HepG2 (cell line): ENCODE measurements around the gene TBL3. TPM values are rescaled to one million over a fixed set of nuclear protein-coding genes. Genes with fewer than 3 reads are reported as not detected.

Source experiments
- ATAC-seq: fragments of 200-7000 bp; cut with Tn5 transposase; 3 replicates; pipeline ENCODE4 v1.9.1; 2020; ENCODE audit warnings: mild to moderate bottlenecking, moderate library complexity
- BruUV-seq: library from RNA; stranded (reverse); fragments of 400-500 nt; replicated peaks from 2 replicates; lab custom pipeline; 2021; lab: Mats Ljungman, UMichigan
- CTCF ChIA-PET: fragments of 300-600 bp; formaldehyde crosslinking; extraction: SDS; loops from one replicate; lab custom pipeline; 2021; ENCODE audit warnings: low total read pairs, inconsistent platforms, low intra/inter-chr PET ratio; lab: Yijun Ruan, JAX
- POLR2A ChIA-PET: fragments of 350-600 bp; sonication (Branson Sonifier 250); formaldehyde crosslinking; loops from one replicate; lab custom pipeline; 2020; ENCODE audit warnings: antibody characterized with exemption, inconsistent platforms; lab: Yijun Ruan, JAX
- DNase-seq: peaks from one replicate; pipeline ENCODE4 v3.0.0-alpha.2; 2015; ENCODE audit warnings: low spot score
- FAIRE-seq: peaks from 3 replicates; lab custom pipeline; 2011; peaks lifted over from hg19 to GRCh38; lab: Jason Lieb, UNC
- H2AFZ ChIP-seq: one replicate; pipeline ENCODE4 v1.6.1; 2011; ENCODE audit warnings: low read length, inconsistent platforms
- H3K27ac ChIP-seq: fragments of 300-600 bp; 3 replicates; pipeline ENCODE4 v1.8.0; 2011; ENCODE audit warnings: mixed run types, mild to moderate bottlenecking, mixed read lengths, low read length, inconsistent platforms; ENCODE audit not compliant: insufficient read depth; ENCODE audit errors: extremely low read length
- H3K27me3 ChIP-seq, 2 experiments: fragments of 200-600 bp in 1 of 2; 2 replicates in 1 of 2; 3 replicates in 1 of 2; pipeline versions ENCODE4 v1.6.0 to v1.8.0; 2011; ENCODE audit warnings: low read length in 2 of 2, mild to moderate bottlenecking in 2 of 2, moderate library complexity in 2 of 2, inconsistent platforms in 1 of 2; ENCODE audit not compliant: insufficient read depth in 2 of 2, control insufficient read depth in 1 of 2
- H3K36me3 ChIP-seq, 2 experiments: fragments of 200-600 bp in 1 of 2; replicated peaks in 1 of 2; 2 replicates in 1 of 2; 3 replicates in 1 of 2; pipeline versions ENCODE4 v1.5.1 to v1.8.0; 2011; ENCODE audit warnings: low read length in 2 of 2, inconsistent platforms in 1 of 2; ENCODE audit not compliant: insufficient read depth in 2 of 2, control insufficient read depth in 1 of 2
- H3K4me1 ChIP-seq: 2 replicates; pipeline ENCODE4 v1.5.1; 2012; ENCODE audit warnings: low read length, inconsistent platforms; ENCODE audit not compliant: insufficient read depth
- H3K4me2 ChIP-seq: 2 replicates; pipeline ENCODE4 v1.6.0; 2011; ENCODE audit warnings: low read depth, low read length, inconsistent platforms
- H3K4me3 ChIP-seq, 3 experiments: fragments of 200-600 bp in 1 of 3; sonication (generic), shearing (Covaris generic) in 1 of 3; replicated peaks in 1 of 3; 2 replicates each; pipeline ENCODE4 v1.5.1; 2011 to 2016; ENCODE audit warnings: low read length in 3 of 3, inconsistent platforms in 2 of 3, low read depth in 2 of 3, mild to moderate bottlenecking in 2 of 3, control low read depth in 1 of 3, mixed read lengths in 1 of 3; ENCODE audit not compliant: insufficient read depth in 1 of 3
- H3K79me2 ChIP-seq: one replicate; pipeline ENCODE4 v1.6.1; 2011; ENCODE audit warnings: low read length, inconsistent platforms; ENCODE audit not compliant: insufficient read depth
- H3K9ac ChIP-seq: 2 replicates; pipeline ENCODE4 v1.6.0; 2011; ENCODE audit warnings: mild to moderate bottlenecking, low read depth, low read length, inconsistent platforms; ENCODE audit not compliant: insufficient read depth
- H3K9me3 ChIP-seq: 2 replicates; pipeline ENCODE4 v1.5.1; 2012; ENCODE audit warnings: mild to moderate bottlenecking, low read length
- H4K20me1 ChIP-seq: 2 replicates; pipeline ENCODE4 v1.6.0; 2011; ENCODE audit warnings: inconsistent platforms, mild to moderate bottlenecking, low read length, moderate library complexity; ENCODE audit not compliant: insufficient read depth
- FOXA1 ChIP-seq, 2 experiments: fragments of 450-650 bp in 1 of 2; sonication (generic) in 1 of 2; formaldehyde crosslinking in 1 of 2; IDR thresholded peaks; 2 replicates each; pipeline versions ENCODE4 v1.4.0 to v1.6.1; 2016 to 2020; ENCODE audit warnings: missing genetic modification reagents in 1 of 2
- RBFOX2 ChIP-seq: fragments of 200-400 bp; formaldehyde crosslinking; IDR thresholded peaks from 2 replicates; pipeline ENCODE4 v1.6.1; 2017; ENCODE audit warnings: low read depth, mild to moderate bottlenecking, low read length
- TCF12 ChIP-seq, 2 experiments: fragments of 450-650 bp in 1 of 2; sonication (generic) in 1 of 2; formaldehyde crosslinking in 1 of 2; IDR thresholded peaks; 2 replicates each; pipeline versions ENCODE4 v1.6.1 to v1.8.0; 2017 to 2022; ENCODE audit warnings: antibody characterized with exemption in 1 of 2, mild to moderate bottlenecking in 1 of 2, missing genetic modification reagents in 1 of 2, moderate library complexity in 1 of 2
- TMF1 ChIP-seq: sonication (generic); formaldehyde crosslinking; IDR thresholded peaks from 2 replicates; pipeline ENCODE4 v1.8.1; 2022; ENCODE audit warnings: low read depth, missing genetic modification reagents
- ZBTB33 ChIP-seq: sonication (generic); formaldehyde crosslinking; IDR thresholded peaks from 2 replicates; pipeline ENCODE4 v1.4.0; 2020; ENCODE audit warnings: missing genetic modification reagents
- ZNF18 ChIP-seq: sonication (generic); formaldehyde crosslinking; IDR thresholded peaks from 2 replicates; pipeline ENCODE4 v1.8.0; 2022; ENCODE audit warnings: mild to moderate bottlenecking, missing genetic modification reagents; ENCODE audit not compliant: insufficient replicate concordance
- WGBS: methylation state at CpG from one replicate; pipeline ENCODE4 v1.1.6; 2017; ENCODE audit warnings: low lambda C conversion rate; 5-methylcytosine and 5-hydroxymethylcytosine counted together
- in situ Hi-C: cut with HindIII; loops from 2 replicates; pipeline ENCODE4 v1.10.0; 2017; ENCODE audit warnings: low pct_unique_long_range_greater_than_20kb; ENCODE audit not compliant: extremely low pct_ligation_motif_present
- intact Hi-C: fragments of 100-400 bp; cut with micrococcal nuclease; formaldehyde crosslinking; loops from one replicate; pipeline ENCODE4 v1.10.0; 2022; ENCODE audit not compliant: unreplicated experiment
- polyA plus RNA-seq, 8 experiments: library from polyadenylated mRNA; depleted of rRNA in 3 of 8; stranded (reverse) in 7 of 8; unstranded in 1 of 8; fragments of >200 nt; fragmentation: Illumina TruSeq in 4 of 8; extraction: Trizol in 4 of 8; gene quantifications; 2 replicates each; pipeline versions ENCODE4 v1.2.1 to v1.2.3, GENCODE V29; 2011 to 2016; ENCODE audit warnings: low read depth in 4 of 8, missing spikeins in 1 of 8, mixed read lengths in 1 of 8; ENCODE audit not compliant: insufficient read depth in 1 of 8
- total RNA-seq, 5 experiments: library from RNA; depleted of rRNA; stranded (reverse); fragments of >200 nt; fragmentation: Illumina TruSeq; extraction: Trizol; gene quantifications; 2 replicates each; pipeline ENCODE4 v1.2.3, GENCODE V29; 2016; ENCODE audit warnings: low read depth in 1 of 5

Gene TBL3
- total and polyA plus RNA-seq, 2 of the 13 experiments (the other 11 are each of a cell fraction or from before 2014, with no cell fraction given), result 16.8 to 38.0 TPM

GRCh38 chr16:1979271-1980029 is 7.6 kb downstream of the TBL3 start:
- H2AFZ ChIP-seq, result no peak overlapping the region
- no TSS peak for BruUV-seq
- no peak overlapping the region for H3K9ac ChIP-seq
- WGBS, result 97% methylated on average over 59 of the region's 70 CpGs
- CTCF ChIA-PET, result no interaction called here
- in situ Hi-C loops, result no loop called here
- H4K20me1 ChIP-seq, result no peaks in the 10 kb centered on the region
- H3K4me1 ChIP-seq, result peaks cover 21% of the 10 kb centered on the region
- peaks cover 18 to 30% of the 10 kb centered on the region in 2 experiments; a peak in 3 of 5 replicates for H3K36me3 ChIP-seq
- TF ChIP-seq TCF12 (IDR thresholded peaks at IDR 0.05) (no peak), TCF12 (CRISPR knock-in tag; IDR thresholded peaks at IDR 0.05) (no peak), ZNF18 (CRISPR knock-in tag) (no peak), ZBTB33 (CRISPR knock-in tag) (peak; percentile 7; the same call in 1 of the 2 replicates), RBFOX2 (peak; percentile 14; the same call in 1 of the 2 replicates), FOXA1 (IDR thresholded peaks at IDR 0.05) (no peak), FOXA1 (CRISPR knock-in tag; IDR thresholded peaks at IDR 0.05) (no peak), TMF1 (CRISPR knock-in tag) (no peak)
- H3K4me2 ChIP-seq, result no peak overlapping the region
- no peak overlapping the region for H3K4me3 ChIP-seq
- no peaks in the 10 kb centered on the region for H3K9me3 ChIP-seq
- no peak for DNase-seq
- no peaks in the 10 kb centered on the region for H3K79me2 ChIP-seq
- no peak overlapping the region for H3K27ac ChIP-seq
- ATAC-seq, result no peak
- H3K27me3 ChIP-seq, result no peaks in the 10 kb centered on the region
- FAIRE-seq, result no peak
- intact Hi-C loops, result no loop called here
- POLR2A ChIA-PET, result interaction anchor here (1.4 to 6.8 kb wide), 2 partner anchors 15 kb away, joined by 4 to 62 read pairs; partner anchors contain the start of gene RPS2
